Esophagus muscularis mucosa (tissue), 4 donors: ENCODE results near the gene COQ4. TPM values are rescaled to one million over a fixed set of nuclear protein-coding genes. Genes with fewer than 3 reads are reported as not detected.

ENCODE experiments used
- DNase-seq: peaks from one replicate; pipeline ENCODE4 v3.0.0-alpha.2; 2017; ENCODE audit errors: extremely low spot score
- H3K27ac ChIP-seq, 4 donors: fragments of 200-600 bp; sonication (generic); replicated peaks in 1 of 4; 1 replicate in 3 of 4; 2 replicates in 1 of 4; pipeline ENCODE4 v1.5.1; 2016 to 2019; ENCODE audit warnings: mild to moderate bottlenecking in 1 of 4
- H3K27me3 ChIP-seq, 4 donors: fragments of 200-600 bp; sonication (generic); one replicate each; pipeline versions ENCODE4 v1.5.1 to v1.6.0; 2016 to 2019
- H3K36me3 ChIP-seq, 4 donors: fragments of 200-600 bp; sonication (generic); one replicate each; pipeline ENCODE4 v1.5.1; 2016 to 2019
- H3K4me1 ChIP-seq, 4 donors: fragments of 200-600 bp; sonication (generic); one replicate each; pipeline ENCODE4 v1.5.1; 2016 to 2019
- H3K4me3 ChIP-seq, 4 donors: fragments of 200-600 bp; sonication (generic); 1 replicate in 2 of 4; 2 replicates in 2 of 4; pipeline ENCODE4 v1.5.1; 2016 to 2019; ENCODE audit warnings: mild to moderate bottlenecking in 4 of 4, moderate library complexity in 1 of 4
- H3K9me3 ChIP-seq, 4 donors: fragments of 200-600 bp; sonication (generic); 1 replicate in 3 of 4; 2 replicates in 1 of 4; pipeline ENCODE4 v1.5.1; 2016 to 2019
- CTCF ChIP-seq, 3 experiments: fragments of 200-600 bp in 2 of 3; fragments of 450-650 bp in 1 of 3; sonication (generic) in 2 of 3; IDR thresholded peaks; one replicate each; pipeline ENCODE4 v1.5.1; 2017 to 2019; ENCODE audit warnings: antibody characterized with exemption in 3 of 3, mild to moderate bottlenecking in 2 of 3, moderate library complexity in 1 of 3
- EP300 ChIP-seq: sonication (generic); formaldehyde crosslinking; IDR thresholded peaks from one replicate; pipeline ENCODE4 v1.6.1; 2017; ENCODE audit warnings: antibody characterized with exemption
- POLR2A ChIP-seq: fragments of 450-650 bp; IDR thresholded peaks from one replicate; pipeline ENCODE4 v1.6.1; 2017; ENCODE audit warnings: antibody characterized with exemption, moderate library complexity, mild to moderate bottlenecking, low read depth
- POLR2AphosphoS5 ChIP-seq, 2 donors: sonication (generic); formaldehyde crosslinking; IDR thresholded peaks; one replicate each; pipeline ENCODE4 v1.6.1; 2017; ENCODE audit warnings: antibody characterized with exemption in 2 of 2
- WGBS: methylation state at CpG from one replicate; pipeline ENCODE4 v1.1.5; 2018; 5-methylcytosine and 5-hydroxymethylcytosine counted together
- intact Hi-C: fragments of 100-400 bp; cut with DNase I; formaldehyde crosslinking; loops from one replicate; pipeline ENCODE4 v1.15.1; 2023
- total RNA-seq, 4 donors: library from RNA; depleted of rRNA; stranded (reverse); fragments of >200 nt; gene quantifications; one replicate each; pipeline versions ENCODE4 v1.1.0 to v1.2.1, GENCODE V29; 2016

COQ4 gene
- total RNA-seq, 4 donors from 2014 or later: 23.3 to 37.6 (median 30.1) TPM

- H3K27ac ChIP-seq: no peak overlapping the region
- no peaks in the 10 kb centered on the region for H3K9me3 ChIP-seq
- TF ChIP-seq POLR2AphosphoS5 (IDR thresholded peaks at IDR 0.05): no peak
- TF ChIP-seq CTCF (IDR thresholded peaks at IDR 0.05): no peak
- TF ChIP-seq POLR2A: no peak
- TF ChIP-seq EP300: no peak
- WGBS: 86% methylated on average over 2 of the region's 2 CpGs
- H3K4me3 ChIP-seq: no peak overlapping the region
- peaks cover 26 to 80% (median 65%) of the 10 kb centered on the region in 4 donors for H3K36me3 ChIP-seq
- peaks cover 7 to 16% (median 9%) of the 10 kb centered on the region in 4 donors for H3K4me1 ChIP-seq
- DNase-seq: no peak
- intact Hi-C loops: no loop called here
- no peaks in the 10 kb centered on the region for H3K27me3 ChIP-seq
These were observed 5.0 kb upstream of the COQ4 start for GRCh38 chr9:128317629-128318028.

- peak overlapping the region; percentile 80 to 99 (median 86) for H3K4me3 ChIP-seq
- H3K4me1 ChIP-seq: peaks cover 24 to 41% (median 26%) of the 10 kb centered on the region in 4 donors
- WGBS: 91% methylated on average over 7 of the region's 7 CpGs
- H3K27me3 ChIP-seq: no peaks in the 10 kb centered on the region
- H3K27ac ChIP-seq: peak overlapping the region in 1 of 4 donors; percentile 84
- peaks cover 15 to 62% (median 44%) of the 10 kb centered on the region in 4 donors for H3K36me3 ChIP-seq
- no peak for DNase-seq
- intact Hi-C loops: no loop called here
- H3K9me3 ChIP-seq: no peaks in the 10 kb centered on the region
- no peak for TF ChIP-seq POLR2A
These were observed 1.3 kb upstream of the COQ4 start for GRCh38 chr9:128321343-128321742.

GRCh38 chr9:128321879-128322403 is 698 bp upstream of the COQ4 start:
- H3K4me3 ChIP-seq: peak overlapping the region; percentile 80 to 99 (median 86)
- no peak for DNase-seq
- TF ChIP-seq POLR2A: no peak
- TF ChIP-seq EP300: no peak
- TF ChIP-seq POLR2AphosphoS5 (IDR thresholded peaks at IDR 0.05): no peak
- TF ChIP-seq CTCF (IDR thresholded peaks at IDR 0.05): no peak
- H3K27me3 ChIP-seq: no peaks in the 10 kb centered on the region
- no peaks in the 10 kb centered on the region for H3K9me3 ChIP-seq
- peaks cover 24 to 41% (median 27%) of the 10 kb centered on the region in 4 donors for H3K4me1 ChIP-seq
- WGBS: under 1% methylated on average over 16 of the region's 21 CpGs
- intact Hi-C loops: no loop called here
- peak overlapping the region; percentile 84 to 90 (median 86) for H3K27ac ChIP-seq
- H3K36me3 ChIP-seq: peaks cover 9 to 62% (median 44%) of the 10 kb centered on the region in 4 donors

DNA sequence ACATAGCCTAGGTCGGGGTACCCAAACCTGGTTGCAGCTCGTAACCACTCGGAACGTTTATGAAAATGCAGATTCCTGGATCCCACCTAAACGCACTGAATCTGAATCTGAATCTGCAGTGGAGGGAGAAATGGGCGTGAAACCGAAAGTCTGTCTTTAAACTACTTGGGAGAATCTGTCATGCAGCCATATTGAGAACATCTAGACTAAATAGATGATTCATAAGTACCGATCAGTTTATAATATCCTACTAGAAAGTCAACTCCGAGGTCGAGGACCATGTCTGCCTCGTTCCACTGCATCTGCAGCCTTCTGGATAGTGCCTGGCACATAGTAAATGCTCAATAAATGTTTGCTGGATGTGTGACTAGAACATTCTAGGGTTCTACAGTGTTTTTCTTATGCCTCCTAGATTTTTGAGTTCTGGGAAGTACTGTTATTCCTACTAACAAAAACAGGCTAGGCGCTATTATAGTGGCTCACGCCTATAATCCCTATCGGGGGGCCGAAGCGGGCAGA is 632 bp downstream of the COQ4 start:
- Histone ChIP-seq H3K36me3 (peaks cover 13 to 62% (median 48%) of the 10 kb centered on the region in 4 donors), H3K27ac (peak overlapping the region; percentile 84 to 90 (median 86)), H3K4me3 (peak overlapping the region; percentile 80 to 99 (median 86)), H3K4me1 (peaks cover 24 to 41% (median 27%) of the 10 kb centered on the region in 4 donors), H3K9me3 (no peaks in the 10 kb centered on the region), H3K27me3 (no peaks in the 10 kb centered on the region)
- 30% methylated on average over 13 of the region's 16 CpGs for WGBS
- TF ChIP-seq EP300 (no peak), CTCF (IDR thresholded peaks at IDR 0.05) (no peak), POLR2AphosphoS5 (IDR thresholded peaks at IDR 0.05) (no peak), POLR2A (no peak)
- intact Hi-C loops: no loop called here
- no peak for DNase-seq

GRCh38 chr9:128323791-128324190 is 1.2 kb downstream of the COQ4 start:
- no peaks in the 10 kb centered on the region for H3K9me3 ChIP-seq
- TF ChIP-seq EP300 (no peak), POLR2A (no peak), POLR2AphosphoS5 (IDR thresholded peaks at IDR 0.05) (no peak), CTCF (IDR thresholded peaks at IDR 0.05) (no peak)
- 81% methylated on average over 12 of the region's 12 CpGs for WGBS
- no peaks in the 10 kb centered on the region for H3K27me3 ChIP-seq
- H3K4me1 ChIP-seq: peaks cover 24 to 41% (median 27%) of the 10 kb centered on the region in 4 donors
- no peak for DNase-seq
- peak overlapping the region; percentile 80 to 99 (median 86) for H3K4me3 ChIP-seq
- H3K27ac ChIP-seq: no peak overlapping the region
- intact Hi-C loops: no loop called here
- peaks cover 18 to 63% (median 50%) of the 10 kb centered on the region in 4 donors for H3K36me3 ChIP-seq
